ENCODE data around the gene ZC3H15.
"Not testable (repeated sequence)": the region's sequence is repeated elsewhere in the genome, so short reads cannot be mapped to it uniquely, and the experiment has no call there.

Gene ZC3H15

DNA sequence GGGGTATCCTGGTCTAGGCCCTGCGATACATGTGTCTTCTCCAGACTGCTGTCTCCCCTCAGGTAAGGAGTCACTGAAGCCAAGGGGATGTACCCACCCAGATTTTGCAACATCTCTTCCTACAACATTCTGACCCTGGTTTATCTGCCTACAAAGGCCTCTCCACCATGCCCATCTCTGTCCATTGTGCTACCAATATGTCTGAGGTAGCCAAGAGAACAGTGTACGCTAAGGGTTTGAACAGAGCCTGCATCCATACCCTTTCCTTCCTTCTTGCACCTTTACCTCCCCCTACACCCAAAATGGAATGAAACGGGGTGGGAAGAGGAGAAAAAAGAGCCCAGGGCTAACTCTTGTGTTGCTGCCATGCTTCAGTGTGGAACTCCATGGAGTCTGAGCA lies 11.9 kb downstream of the ZC3H15 start:
- no peak for FAIRE-seq

DNA sequence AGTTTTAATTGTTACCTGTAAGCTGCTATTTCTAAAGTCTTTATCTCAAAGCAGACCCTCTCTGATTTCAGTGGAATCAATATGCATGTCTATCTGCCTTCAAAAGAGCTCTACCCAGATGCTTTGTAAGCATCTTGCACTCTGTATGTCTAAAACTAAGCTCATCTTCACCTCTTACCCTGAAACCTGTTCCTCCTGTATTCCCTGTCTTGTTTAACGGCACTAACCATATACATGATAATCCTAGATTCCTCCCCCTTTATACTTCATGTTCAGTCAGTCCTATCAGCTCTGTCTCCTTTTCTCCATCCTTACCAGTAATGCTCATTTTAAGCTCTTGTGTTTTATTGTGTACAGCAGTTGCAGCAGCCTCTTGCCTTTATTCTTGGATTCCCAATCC lies 12.8 kb downstream of the ZC3H15 start:
- no peak for FAIRE-seq

DNA sequence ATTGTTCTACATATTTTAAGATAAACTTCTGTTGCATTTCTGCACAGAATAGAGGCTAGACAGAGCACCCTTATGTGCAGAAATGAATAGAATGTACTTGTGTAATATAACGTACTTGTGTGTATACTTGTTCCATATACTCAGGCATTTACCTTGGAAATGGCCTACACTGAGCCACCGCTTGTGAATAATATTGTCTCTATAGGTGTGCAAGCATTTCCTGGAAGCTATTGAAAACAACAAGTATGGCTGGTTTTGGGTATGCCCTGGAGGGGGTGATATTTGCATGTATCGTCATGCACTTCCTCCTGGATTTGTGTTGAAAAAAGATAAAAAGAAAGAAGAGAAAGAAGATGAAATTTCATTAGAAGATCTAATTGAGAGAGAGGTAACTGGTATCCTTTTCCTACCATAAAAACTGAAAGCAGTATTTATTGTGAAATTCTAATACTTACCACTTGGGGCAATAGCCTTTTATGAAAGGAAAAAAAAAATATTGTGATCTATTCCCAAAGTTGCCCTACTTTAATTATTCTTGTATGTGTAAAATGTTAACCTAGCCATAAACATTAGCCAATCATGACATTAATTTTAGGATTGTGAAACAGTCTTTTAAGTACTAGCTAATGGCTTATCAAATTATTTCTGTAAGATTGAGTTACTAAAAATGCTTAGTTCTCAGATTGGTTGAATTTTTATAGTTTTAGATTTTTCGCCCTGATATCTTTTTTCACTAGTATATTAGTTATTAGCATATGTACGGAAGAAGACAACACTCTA lies 18.0 kb downstream of the ZC3H15 start:
- FAIRE-seq, result peak; percentile 96

DNA sequence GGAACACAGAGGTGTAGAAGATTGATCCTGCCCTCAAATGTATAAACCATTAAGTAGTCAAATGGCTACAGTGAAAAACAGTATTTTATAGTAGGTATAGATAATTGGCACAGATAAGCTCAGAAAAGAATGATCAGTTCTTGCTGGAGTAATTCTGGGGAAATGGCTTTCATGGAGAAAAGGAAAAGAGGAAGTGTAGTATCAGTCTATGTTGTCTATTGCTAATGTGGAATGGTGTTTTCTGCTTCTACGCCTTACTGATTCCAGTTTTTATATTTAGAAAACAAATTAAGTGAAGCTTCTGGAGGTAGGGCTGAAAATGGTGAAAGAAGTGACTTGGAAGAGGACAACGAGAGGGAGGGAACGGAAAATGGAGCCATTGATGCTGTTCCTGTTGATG lies 22.2 kb downstream of the ZC3H15 start:
- no peak for FAIRE-seq

DNA sequence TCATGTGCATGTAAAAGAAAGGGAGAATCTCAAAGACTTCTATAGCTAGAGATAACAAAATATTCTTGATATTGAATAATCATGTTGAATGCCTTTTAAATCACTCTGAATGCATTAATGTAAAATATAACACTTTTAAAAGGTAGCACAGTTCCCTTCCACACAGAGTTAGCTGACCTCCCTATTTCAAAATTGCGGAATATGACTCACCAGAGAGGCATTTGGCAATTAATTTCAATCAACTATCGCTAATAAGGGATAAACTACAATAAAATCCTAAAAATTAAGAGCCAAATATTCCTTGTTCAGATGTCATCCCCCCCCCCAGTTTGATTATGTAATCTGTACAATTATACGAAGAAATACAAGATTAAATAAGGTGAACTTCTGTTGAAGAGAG lies 29.3 kb downstream of the ZC3H15 start:
- FAIRE-seq, result no peak

DNA sequence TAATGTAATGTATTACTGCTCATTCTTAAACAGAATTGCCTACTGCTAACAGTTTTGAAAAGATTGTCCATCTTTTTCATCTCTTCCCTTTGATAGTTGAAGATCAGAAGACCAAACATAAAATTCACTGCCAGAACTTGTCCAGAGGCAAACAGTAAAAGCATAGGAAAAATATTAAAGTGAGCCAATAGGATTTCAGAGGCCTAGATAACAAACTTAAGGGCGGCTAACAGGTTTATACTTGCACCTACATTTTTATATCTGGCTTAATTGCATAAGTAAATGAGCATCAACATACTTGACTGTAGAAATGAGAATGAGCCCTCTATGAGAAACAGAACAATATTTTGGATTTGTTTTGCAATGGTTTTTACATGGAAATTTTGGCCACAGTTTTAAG lies 30.3 kb downstream of the ZC3H15 start:
- FAIRE-seq, result no peak

DNA sequence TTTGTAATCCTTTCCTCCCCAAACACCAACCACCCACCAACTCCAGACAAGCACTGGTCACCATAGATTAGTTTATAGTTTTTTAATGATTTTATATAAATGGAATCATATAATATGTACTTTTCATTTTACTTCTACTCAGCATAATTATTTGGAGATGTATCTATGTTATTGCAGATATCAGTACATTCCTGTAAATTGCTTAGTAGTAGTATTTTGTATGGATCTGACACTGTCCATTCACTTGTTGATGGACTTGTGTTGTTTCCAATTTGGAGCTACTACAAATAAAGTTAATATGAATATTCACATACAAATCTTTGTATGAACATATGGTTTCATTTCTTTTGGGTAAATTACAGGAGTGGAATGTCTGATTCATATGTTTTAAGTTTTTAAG lies 31.0 kb downstream of the ZC3H15 start:
- no peak for FAIRE-seq

DNA sequence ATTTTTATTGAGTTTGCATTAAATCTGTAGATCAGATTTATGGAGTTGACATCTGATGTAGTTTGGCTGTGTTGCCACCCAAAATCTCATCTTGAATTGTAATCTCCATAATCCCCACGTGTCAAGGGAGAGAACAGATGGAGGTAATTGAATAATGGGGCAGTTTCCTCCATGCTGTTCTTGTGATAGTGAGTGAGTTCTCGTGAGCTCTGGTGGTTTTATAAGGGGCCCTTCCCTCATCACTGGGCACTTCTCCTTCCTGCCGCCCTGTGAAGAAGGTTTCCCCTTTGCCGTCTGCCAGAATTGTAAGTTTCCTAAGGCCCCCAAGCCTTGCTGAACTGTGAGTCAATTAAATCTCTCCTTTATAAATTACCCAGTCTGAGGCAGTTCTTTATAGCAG lies 32.2 kb downstream of the ZC3H15 start:
- no peak for FAIRE-seq

DNA sequence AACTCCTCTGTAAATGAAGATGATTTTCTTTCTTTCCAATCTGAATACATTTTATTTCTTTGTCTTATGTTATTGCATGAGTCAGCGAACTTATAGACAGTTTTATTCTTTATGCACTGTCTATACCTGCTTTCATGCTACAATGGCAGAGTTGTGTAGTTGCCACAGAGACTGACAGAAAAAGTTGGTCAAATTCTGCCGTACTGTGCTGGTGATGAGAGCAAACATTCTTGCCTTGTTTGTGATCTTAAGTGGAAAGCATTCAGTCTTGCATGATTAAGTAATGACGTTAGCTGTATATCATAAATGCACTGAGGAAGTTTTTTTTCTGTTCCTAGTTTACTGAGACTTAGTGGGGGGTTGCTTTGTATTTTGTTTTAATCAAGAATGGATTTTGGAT lies 32.9 kb downstream of the ZC3H15 start:
- no peak for FAIRE-seq

DNA sequence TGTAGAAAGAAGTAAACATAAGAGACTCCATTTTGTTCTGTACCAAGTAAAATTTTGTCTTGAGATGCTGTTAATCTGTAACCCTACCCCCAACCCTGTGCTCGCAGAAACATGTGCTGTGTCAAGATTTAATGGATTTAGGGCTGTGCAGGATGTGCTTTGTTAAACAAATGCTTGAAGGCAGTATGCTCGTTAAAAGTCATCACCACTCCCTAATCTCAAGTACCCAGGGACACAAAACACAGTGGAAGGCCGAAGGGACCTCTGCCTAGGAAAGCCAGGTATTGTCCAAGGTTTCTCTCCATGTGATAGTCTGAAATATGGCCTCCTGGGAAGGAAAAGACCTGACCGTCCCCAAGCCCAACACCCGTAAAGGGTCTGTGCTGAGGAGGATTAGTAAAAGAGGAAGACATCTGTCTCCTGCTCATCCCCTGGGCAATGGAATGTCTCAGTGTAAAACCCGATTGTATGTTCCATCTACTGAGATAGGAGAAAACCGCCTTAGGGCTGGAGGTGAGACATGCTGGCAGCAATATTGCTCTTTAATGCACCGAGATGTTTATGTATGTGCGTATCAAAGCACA lies 35.6 kb downstream of the ZC3H15 start:
- not testable (repeated sequence) for FAIRE-seq

DNA sequence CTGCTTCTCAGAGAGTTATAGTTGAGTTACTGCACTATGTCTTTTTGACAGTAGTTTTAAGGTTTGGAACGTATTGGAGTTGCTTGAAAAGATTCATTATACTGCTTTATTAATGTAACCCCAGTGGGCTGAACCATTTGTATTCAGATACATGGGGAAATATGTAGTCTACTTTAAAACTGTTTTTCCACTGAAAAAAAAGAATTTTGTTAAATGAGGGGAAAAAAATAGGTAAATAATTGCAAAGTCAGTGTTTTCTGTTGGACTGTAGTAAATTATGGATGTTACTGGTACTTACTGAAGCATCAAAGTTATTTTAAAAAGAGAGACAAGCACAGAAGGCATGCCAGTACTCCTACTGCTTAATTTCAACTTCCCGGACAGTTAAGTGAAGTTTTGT lies 36.4 kb downstream of the ZC3H15 start:
- FAIRE-seq, result no peak

DNA sequence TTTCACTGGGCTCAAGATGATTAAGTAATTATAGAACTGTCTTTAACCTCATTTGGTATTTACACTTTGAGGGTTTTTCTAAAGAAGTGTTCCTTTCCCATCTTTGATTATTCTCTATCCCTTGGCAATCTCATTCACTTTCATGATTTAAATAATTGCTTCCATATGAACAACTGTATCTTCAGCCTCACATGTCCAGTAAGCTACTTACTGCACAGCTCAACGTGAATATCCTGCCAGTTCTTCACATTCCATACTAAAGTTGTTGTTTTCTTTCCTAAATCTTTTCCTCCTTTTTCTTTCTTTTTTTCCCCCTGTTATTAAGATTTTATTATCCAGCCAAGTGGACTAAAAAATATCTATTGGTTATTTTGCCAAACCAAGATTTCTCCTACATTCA lies 37.7 kb downstream of the ZC3H15 start:
- no peak for FAIRE-seq

DNA sequence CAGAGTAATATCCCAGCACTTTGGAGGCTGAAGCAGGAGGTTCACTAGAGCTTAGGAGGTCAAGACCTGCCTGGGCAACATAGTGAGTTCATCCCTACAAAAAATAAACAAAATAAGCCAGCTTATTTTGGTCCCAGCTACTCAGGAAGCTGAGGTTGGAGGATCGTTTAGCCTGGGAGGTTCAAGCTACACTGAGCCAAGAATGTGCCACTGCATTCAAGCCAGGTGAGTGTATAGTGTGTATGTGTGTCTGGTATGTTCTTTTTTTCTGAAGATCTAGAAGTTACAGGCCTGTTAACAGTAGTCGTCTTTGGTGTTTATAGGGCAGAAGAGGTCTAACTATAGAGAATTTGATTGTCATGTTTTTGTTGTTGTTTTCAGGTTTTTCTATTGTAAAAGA lies 40.2 kb downstream of the ZC3H15 start:
- no peak for FAIRE-seq

DNA sequence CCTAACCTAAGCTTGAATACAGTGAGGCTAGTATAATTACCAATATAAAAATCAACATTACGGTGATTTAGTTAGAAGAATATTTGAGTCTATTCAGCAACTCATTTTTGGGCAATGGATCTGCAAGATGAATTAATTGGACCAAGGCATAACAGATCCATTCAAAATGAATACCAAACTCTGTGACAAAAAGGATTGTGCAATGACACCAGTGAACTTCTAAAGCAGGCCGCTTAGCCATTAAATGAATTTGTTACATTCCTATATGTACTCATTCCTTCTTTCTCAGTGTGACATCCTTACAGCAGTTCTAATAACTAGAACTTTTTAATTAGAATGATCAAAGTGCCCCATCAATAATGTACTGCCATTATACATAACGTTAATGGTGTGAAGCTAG lies 44.3 kb downstream of the ZC3H15 start:
- no peak for FAIRE-seq

DNA sequence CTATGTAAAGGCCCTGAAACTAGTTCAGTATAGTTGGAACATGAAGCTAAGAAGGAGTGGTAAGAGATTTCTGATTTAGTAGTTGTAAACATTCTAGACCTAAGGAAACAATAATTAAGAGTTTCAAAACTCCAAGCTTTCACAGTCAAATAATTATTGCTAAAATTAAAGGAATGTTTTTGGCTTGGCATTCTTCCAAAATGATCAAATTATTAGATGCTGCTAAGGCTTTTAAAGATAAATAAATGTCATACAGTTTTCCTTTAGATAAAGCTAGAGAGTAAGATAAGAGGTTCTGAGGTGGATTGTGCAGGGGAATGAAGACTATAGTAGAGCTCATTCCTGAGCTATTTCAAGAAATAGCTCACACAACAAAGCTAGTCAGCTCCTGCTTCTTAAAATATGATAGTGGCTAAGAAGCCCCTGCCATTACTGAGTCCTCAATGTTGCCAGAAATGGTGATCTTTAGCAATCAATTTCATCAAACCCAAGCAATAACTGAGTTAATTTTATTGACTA lies 45.3 kb downstream of the ZC3H15 start:
- no peak for FAIRE-seq

DNA sequence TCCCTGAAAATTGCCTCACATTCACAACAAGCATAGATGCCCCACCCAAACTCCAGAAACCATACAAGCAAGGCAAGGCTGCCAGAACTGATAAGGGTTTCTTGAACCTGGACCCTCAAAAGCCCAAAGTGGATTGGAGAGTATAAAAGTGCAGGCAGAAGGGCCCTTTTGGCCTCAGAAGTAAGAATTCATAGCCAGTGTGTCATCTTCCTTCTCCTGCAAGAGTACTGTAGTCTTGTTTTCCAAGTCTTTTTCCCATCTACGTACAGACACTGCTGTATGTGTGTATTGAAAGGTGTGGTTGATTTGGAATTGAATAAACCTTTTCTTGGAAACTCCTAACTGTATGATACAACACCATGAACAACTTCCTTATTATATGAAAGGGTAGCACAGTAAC lies 46.8 kb downstream of the ZC3H15 start:
- no peak for FAIRE-seq

DNA sequence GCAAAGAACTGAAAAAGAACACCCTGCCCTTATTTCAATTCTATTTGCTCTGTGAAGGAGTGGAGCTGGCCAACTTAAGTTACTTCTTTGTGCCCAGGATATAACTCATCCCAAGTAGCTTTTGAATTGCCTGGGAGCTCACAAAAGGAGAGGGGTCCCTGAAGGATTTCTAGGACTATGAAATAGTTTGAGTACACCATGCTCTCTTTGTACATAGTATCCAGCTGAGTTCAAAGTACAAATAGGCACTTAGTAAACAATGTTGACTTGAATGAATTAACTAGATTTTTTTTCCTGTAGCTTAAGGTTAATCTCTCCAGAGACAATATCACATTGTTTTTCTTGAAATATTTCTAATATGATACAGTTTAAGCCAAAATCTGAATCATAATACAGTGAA lies 47.7 kb downstream of the ZC3H15 start:
- no peak for FAIRE-seq

DNA sequence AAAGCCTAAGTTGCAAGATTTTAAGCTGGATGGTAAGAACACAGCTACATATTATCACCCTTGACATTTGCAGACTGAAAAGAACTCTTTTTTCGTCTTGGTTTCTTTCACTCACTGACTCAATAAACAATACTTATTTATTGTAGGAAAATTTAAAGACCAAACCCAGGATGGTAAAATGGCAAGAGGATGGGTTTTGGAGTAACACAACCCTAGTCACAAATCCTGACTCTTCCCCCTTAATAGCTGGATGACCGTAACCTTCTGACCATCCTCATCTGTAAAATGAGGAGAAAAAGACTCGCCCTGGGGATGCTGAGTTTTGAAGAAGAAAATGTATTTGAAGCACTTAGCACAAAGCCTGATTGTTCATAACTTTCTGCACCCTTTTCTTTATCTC lies 48.3 kb downstream of the ZC3H15 start:
- no peak for FAIRE-seq

DNA sequence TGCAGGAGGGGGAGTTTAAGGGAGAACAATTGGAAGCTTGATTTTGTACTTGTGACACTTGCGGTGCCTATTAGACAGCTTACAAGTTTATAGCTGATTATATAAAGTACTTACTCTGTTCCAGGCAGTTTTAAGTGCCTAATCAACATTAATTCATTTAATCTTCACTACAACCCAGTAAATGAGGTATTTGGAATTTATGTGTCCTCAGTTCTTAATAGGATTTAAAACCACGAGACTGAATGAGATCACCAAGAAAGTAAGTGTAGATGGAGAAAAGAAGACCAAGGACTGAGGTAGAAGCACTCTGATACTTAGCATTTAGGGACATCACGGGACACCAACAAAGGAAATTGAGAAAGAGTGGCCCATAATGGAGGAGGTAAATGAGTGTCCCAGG lies 49.8 kb downstream of the ZC3H15 start:
- no peak for FAIRE-seq

DNA sequence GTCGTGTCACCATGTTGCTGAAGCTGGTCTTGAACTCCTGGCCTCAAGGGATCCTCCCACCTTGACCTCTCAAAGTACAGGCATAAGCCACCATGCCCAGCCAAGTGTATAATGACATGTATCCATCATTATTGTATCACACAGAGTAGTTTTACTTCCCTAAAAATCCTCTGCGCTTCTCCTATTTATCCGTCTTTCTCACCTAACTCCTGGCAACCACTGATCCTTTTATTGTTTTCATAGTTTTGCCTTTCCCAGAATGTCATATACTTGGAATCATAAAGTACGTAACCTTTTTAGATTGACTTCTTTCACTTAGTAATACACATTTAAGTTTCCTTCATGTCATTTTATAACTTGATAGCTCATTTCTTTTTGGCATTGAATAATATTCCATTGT lies 51.0 kb downstream of the ZC3H15 start:
- no peak for FAIRE-seq

DNA sequence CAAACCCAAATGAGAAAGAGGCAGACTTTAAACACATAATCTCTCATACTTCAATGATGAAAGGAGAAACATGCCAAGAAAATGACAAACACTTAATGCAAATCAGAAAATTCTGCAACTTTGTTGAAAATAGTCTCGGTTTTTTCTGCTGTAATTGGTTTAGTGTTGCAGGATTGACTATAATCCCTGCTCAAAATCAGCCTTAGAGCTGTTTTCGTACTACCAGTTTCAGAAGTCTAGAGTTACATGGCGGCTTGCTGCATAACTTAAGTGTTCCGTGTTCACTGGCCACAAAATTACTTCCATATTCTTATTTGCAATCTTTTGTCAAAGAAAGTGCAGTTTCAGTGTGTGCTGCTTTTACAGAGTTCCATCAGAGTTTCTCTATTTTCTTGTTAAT lies 54.9 kb downstream of the ZC3H15 start:
- FAIRE-seq, result no peak

DNA sequence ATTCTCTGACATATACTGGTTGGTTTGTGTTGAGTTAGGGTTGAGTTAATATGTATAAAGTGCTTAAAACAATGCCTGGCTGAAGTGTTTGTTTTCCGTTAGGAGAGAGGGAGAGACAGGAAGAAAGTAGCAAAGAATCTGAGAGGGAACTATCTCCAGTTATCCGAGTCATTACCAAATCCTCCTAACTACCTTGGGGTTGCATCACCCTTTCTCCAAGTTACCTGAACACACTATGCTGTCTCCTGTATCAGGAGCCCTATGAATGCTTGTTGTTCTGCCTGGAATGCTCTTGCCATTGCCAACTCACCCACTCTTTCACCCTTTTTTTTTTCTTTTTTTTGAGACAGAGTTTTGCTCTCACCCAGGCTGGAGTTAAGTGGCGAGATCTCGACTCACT lies 55.9 kb downstream of the ZC3H15 start:
- no peak for FAIRE-seq

DNA sequence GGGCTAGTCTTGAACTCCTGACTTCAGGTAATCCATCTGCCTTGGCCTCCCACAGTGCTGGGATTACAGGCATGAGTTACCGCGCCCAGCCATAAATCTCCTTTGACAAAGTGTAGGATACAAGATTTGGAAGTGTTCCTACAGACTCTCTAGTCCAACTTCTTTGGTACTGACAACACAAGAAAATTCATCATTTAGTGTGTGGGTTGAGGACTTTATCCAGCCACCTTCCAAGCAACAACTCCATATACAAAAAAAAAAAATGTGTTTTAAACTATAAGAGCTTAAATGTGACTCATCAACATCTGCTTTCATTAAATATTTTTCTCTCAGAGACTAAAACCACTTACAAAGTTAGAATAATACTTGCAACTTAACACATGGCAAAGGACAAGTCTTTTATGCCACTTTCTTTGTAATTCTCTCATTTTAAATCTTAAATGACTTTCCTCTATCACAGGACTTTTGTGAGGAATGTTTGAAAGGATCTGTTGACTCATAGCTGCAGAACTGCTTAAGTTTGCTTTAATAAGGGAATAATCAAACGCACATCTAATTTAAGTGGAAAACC lies 57.6 kb downstream of the ZC3H15 start:
- FAIRE-seq, result no peak

DNA sequence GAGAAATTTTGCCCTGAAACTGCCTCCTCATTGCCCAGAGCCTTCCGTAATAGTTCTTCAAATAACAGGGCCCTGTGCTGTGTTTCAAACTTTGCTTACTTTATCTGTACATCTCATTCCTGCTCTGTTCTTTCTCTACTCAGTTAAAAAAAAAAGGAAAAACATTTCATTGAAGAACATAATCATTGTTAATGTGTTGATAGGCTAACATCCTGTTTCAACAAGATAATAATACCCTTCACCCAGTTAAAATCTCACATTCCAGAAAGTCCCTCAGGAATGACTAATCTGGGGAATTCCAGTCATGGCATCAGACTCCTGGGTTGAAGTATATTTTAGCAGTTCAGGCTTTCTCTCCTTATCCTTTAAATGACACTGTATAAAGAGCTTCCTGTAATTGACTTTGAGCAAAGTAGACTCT lies 58.2 kb downstream of the ZC3H15 start:
- no peak for FAIRE-seq

DNA sequence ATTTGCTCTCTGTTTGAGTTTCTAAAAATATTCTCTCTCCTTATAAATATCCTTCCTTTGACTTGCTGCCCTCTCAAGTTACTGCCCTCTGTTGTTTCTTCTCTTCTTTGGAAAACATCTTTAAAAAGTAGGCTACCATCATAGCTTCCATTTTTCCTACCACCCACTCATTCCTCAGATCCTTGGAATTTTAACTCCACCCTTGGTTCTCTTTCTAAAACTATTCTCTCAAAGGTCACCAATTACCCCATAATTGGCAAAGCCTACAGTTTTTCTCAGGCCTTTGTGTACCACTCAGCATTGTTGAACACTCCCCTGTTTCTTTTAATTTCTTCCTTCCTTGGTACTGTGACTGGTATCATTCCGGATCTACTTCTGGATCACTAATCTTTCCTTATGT lies 60.8 kb downstream of the ZC3H15 start:
- no peak for FAIRE-seq

All from A204.1 (cell line).